HG03196 (cell line): ENCODE measurements around the gene FEZF1.

Experiments used
- ATAC-seq: cut with Tn5 transposase; IDR thresholded peaks from one replicate; pipeline ENCODE4 v1.9.1; 2021; ENCODE audit not compliant: unreplicated experiment

Gene FEZF1

DNA sequence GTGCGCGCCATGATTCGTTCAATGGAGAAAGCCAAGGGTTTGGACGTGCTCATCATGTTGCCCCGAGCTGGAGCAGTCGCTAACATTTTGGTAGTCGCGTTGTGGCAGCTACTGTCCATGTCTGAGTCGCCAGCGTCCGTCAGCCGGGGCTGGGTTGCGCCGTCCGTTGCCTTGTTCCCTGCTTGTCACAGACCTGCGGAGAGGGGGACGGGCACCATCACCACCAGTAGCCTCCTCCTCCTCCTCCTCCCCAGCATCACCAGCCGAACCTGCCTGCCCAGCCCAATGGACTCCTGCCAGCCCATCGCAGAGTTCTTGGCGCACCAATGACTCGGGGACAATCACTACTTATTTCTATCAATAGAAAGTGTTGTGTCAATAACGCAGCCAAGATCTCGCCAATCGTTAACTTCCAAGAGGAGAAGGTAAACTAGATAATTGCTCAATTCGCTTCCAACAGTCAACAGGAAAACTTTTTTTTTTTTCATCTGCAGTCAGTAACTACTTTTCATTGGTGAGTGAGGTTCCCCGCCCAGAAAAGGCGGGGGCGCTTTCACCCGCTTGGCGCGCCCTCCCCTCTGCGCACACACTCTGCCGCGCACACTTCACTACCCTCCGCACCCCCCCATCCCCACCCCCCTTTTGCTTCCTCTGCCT lies at the start of gene FEZF1:
Gene FEZF1, minus strand, starts transcription at position 432 of the 657 bp plus-strand sequence. Its CDS starts 313 bp downstream, at position 119.
- ATAC-seq = no peak

DNA sequence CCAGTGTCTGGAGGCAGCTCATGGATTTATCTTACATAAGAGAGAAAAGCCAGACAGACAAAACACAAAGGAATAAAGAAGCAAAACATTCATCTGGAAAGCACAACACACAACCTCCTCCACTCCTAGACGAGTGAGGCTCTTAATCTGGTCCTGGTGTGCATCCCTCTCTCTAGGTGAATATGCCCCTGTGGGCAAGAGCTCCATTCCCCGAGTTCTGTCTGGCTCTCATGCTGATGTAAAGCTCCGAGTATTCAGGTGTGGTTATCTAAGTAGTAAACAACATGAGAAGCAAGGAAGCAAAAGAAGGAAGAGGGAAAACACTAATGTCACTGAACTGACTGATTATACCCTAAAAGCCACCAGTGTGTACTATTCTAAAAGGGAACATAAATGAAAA lies 47.9 kb upstream of the FEZF1 start:
- ATAC-seq = no peak

DNA sequence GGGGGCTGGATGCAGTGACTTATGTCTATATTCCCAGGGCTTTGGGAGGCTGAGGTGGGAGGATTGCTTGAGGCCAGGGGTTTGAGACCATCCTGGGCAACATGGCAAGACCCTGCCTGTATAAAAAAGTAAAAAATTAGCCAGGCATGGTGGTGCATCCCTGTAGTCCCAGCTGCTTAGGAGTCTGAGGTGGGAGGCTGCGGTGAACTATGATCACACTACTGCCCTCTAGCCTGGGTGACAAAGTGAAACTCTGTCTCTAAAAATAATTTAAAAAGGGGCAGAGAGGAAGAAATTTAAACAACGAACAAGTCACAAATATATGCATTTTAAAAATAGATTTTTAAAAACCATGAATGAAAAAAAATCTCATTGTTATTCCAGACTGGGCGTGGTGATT lies 46.2 kb upstream of the FEZF1 start:
- no peak for ATAC-seq

DNA sequence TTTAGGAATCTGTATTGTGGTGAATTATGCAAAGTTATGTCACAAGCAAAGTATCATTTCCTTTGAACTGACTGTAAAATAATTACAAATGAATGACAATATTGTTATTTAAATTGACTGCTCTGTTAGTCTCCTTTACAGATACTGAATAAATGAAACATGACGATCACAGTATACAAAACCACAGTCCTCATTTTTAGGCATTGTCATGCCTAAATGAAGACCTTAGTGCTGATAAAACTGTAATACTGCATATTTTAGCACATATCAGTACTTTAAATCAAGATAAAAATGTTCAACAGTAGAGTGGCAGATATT lies 39.7 kb upstream of the FEZF1 start:
- no peak for ATAC-seq

DNA sequence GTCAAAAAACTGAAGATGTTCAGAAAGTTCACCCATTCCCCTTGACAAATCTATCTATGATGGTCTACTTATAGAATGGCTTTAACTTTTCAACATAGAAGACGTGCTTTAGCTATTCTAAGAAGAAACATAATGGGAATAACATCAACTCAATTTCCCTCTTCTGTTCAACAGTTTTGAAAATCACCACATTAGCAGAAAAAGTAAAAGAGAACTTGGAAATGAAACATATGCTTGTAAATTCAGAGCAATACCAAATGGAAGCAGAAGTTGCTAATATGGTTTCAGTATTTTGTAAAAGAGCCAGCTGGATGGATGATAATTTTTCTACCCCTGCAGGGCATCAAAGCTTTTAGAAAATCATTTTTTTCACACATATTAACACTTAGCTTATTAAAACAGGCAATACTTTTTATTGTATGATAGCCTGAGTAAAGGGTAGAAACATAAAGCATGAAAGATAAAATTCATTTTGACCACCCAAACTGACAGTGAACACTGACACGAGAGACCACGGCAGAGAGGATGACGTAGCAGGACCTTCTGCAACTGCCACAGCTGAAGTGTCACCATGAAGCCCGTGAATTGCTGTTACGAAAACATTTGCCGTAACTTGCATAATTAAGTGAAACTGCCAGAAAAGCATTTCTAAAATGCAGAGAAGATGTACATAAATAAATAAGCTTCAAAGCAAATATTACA lies 39.2 kb upstream of the FEZF1 start:
- ATAC-seq = no peak

DNA sequence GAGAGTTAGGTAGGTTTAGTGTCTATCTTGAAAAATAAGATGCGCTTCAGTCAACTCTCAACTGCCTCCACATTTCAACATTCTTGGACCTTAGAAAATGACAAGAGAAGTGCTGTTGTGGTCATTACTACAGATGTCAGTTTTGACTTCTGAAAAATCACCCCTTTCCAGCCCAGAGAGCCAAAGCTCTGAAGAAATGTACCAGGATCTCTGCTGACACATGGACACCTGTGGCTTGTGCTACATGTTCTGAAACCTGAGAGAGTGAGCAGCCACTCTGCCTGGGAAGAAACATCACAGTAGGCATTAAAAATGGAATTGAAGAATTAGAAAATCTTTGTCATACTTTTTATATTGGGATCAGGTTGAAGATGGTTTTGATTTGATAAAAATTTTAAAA lies 35.9 kb upstream of the FEZF1 start:
- ATAC-seq = no peak

DNA sequence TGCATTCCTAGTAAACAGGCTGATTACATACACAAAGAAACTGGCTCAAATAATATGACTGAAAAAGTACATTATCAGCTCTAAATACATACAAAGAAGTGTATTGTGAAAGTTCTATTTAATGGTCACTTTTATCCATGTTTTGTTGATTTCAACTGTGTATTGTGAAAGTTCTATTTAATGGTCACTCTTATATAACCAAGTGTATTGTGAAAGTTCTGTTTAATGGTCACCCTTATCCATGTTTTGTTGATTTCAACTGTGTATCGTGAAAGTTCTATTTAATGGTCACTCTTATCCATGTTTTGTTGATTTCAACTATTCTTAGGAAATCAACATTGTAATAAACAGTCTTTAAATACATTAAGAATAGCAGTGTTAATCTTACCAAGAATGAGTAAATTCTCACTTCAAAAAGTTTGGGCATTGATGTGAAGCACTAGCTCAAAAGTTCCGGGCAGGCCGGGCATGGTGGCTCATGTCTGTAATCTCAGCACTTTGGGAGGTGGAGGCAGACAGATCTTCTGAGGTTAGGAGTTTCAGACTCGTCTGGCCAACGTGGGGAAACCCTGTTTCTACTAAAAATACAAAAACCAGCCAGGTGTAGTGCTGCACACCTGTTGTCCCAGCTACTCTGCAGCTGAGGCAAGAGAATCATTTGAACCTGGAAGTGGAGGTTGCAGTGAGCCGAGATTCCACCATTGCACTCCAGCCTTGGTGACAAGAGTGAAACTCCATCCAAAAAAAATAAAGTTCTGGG lies 34.8 kb upstream of the FEZF1 start:
- no peak for ATAC-seq

DNA sequence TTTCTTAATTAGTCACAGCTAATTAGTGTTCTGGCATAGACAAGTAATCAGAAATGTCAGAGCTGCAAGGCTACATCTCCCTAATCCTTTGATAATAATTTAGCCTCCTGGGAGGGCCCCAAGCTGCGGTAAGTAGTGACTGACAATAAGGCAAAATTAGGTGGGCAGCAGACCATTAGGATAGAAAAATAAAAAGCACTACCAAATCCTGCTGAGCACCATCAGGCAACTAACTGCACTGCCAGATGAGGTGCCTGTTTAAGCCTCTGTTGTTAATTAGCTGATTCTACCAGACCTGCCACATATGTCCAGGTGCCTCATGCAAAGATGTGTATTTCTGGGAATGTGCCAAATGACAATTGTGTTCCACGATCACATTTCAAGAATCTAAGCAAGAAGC lies 32.5 kb upstream of the FEZF1 start:
- no peak for ATAC-seq

DNA sequence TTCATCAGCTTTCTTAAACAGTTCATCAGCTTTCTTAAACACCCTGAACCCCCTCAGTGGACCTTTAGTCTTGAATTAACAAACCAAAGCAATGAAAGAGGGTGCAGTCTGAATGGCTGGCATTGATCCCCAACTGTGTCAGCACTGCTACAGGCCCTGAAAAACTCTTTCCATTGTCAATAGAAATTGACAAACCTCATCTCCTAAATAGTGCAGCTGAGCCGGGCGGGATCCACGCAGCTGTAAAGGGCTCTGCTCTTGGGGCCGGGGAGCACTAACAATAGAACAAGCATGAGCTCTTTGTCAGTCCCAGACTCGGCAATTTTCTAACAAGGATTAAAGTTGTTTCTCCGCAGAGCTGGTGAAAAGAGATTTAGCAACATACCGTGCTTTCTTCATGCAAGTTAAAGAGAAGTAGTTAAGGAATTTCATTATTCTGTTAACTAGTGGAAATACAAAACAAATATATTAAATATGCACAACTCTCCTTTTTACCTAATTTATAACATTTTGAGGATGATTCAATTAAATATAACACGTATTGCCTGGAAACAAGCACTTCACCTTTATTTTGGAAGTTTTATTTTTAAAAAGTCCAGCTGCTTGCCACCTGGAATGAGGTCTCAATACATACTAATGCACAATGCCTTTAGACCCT lies 24.7 kb upstream of the FEZF1 start:
- no peak for ATAC-seq

DNA sequence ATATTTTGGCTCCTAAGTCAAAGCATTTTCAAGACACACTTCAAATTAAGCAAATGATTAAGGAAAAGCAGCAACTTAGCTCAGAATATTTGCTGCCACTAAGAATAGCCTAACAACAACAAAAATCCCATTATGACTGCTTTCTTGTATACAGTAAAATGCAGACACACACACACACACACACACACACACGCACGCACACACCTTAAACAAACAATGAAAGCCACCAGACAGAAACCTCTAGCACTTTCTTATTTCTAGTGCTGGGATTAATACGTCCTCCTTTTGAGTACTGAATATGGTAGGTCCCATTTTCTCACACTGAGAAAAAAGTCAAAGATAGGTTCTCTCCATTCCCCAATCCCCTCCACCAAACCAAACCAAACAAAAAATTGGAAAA lies 23.4 kb upstream of the FEZF1 start:
- ATAC-seq = no peak

DNA sequence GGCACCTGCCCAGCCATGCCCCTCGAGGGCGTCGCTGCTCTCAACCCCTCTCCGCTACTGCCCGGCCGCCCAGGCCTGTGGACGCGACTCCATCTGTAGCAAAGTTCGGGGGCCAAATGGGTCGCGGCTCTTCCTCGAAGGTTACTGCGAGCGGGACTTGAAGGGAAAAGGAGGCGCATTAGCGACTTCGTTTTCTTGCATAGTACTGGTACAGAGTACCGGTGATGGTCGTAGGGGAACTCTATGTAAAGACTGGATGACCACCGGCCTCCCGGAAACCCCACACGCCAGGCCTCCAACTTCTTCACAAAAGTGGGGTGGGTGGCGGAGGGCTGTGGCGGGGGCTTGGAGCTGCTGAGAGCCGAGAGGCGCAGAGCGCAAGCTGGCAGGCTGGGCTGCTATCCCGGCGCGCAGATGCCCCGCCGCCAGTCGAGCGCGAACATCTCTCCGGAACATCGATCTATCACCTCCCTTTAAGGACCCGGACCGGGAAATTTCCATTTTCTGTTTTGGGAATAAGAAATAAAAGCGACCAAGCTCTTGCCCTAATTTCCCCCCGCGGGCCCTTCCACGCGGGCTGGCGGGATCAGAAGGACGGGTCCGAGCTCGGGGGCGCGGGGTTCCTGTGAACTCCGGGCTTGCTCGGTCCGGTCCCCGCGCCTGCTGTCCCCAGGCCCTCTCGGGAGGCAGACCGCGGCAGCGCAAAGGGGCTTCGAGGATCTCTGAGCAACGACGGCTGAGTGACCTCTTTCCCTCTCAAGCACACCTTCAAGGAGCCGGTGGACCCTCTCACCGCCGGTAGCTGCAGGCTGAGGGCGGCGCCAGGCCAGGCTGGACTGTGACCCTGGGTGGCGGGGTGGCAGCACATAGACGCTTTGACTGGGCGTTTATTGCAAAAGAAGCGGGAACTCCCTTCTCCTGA lies 12.2 kb upstream of the FEZF1 start:
- no peak for ATAC-seq

DNA sequence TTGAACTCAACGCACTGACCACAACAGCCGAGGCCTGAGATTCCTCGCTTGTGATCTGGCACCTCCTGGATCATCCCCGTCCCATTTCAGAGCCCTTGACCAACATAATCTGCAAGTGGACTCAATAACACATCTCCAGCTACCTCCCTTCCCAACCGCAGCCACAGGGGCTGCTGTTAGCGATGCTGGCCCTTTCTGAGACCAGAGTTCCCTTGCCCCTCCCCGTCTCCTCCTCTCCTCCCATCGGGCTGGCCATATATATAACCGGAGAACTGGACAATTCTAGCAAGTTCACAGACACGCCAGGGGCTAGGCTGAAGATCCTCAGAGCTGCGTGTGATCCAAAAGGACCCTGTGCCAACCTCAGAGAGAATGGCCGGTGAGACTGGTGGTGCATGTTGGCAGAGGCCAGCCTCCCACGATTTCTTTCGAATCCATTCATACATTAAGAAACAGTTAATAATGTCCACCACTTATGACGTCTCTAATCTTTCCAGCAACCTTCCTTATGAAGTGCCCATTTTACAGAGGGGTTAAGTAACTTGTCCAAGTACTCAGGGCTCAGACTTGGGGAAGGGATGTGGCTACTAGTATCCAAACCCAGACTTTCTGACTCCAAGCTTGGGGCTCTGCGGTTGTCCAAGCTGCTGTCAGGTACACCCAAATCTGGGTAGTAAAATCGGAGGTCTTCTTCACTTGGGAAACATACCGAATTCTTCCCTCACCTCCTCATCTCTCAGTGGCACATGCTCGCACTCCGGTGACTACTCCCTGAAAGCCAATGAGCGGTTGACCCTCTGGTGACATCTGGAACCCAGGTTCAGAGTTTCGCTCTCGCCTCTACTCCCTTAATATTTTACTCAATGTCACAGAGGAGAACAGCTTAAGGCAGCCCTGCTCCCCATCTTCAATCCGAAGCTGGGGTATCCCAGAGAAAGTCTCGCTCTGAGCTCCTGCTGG lies 11.2 kb upstream of the FEZF1 start:
- ATAC-seq = no peak

DNA sequence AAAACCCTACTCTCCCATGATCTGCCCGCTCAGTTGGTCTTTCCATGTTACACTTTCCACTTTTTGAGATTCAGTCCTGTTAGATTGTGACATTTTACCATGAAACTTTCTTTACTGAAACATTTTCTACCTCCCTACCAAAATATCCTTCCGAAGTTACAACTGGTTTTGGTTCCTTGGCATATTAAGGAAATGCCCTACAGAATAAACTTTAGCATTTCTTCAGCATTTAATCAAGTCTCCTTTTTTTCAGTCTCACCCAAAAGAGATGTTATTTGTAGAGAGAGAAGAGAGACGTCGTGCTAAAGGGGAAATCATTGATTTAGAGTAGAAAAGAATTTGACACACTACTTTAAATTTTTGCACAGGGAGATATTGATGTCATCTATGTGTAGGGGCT lies 9.7 kb upstream of the FEZF1 start:
- ATAC-seq = no peak

DNA sequence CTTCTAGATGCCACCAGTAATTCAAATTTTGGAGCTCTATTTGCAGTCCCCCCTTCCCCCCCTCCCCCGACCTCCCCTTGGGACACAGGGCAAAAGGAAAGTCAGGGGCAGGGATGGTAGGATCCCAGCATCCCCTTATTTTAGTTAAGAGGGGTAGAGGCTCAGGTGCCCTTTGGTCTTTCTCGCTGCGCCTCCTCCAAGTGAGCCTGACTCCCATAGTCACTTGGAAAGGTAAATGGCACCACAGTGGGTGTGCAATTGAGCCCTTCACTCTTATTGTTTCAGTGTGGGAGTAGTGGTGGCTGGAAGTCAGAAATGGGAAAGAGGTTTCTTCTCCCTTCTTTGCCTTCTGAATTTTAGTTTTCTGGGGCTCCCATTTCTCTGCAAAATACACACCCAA lies 8.2 kb upstream of the FEZF1 start:
- ATAC-seq = no peak

DNA sequence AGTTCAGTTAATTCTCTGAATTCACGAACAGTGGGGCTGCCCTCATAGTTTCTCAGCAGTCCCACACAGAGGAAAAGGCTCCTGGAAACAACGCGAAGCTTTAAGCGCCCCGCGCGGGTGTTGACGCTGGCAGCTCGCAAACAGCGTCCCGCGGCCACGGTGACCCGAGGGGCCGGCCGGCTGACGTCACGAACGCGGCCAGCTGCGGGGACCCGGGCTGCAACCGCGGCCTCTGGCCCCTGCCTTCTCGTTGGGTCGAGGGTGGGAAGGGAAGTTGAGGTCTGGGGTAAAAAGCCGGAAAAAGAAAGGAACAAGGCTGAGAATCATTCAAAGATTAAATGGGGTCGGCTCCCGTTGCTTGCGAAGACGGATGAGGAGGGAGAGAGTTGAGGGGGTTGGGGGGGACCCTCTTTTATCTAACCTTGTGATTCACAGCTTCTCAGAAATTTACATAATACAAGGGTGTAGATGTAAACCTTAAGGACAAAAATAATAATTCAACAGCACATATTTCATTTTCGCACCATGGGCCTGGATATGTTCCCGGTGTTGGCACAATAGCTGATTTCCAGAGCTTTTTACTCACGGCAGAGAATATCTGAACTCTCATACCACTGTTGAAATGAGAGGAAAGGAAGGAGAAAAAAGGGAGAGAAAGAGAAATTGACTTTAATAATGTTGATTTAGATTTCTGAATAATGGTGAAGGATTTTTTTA lies 7.3 kb upstream of the FEZF1 start:
- no peak for ATAC-seq

DNA sequence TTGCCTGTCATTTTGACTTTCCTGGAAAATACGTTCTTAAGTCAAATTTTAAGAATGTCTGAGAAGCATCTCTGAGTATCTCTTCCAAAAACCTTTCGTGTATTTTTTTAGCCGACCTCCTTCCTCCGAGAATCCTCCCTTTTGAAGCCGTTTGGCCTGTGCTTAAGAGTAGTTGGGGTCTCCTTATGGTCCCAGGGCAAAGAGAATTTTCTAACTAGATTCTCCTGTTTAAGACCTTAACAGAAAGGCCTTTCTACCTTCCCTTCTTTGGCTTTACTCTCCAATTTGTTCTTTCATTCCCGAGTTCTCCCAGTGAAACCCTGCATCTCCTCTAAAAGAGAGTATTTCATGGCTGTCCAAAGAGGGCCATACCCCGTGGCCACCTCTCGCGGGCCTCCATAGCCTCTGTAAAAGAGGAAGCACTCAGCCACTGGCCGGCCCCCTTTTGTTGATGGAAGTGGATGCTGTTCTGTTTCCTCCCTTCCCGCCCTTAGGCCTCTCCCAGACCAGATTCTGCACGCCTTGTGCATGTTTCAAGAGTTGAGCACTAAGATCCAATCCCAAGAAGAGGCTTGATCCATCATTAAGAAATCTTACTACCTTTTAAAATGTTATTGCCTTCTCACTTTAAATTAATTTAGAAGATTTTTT lies 6.6 kb upstream of the FEZF1 start:
- ATAC-seq = no peak

DNA sequence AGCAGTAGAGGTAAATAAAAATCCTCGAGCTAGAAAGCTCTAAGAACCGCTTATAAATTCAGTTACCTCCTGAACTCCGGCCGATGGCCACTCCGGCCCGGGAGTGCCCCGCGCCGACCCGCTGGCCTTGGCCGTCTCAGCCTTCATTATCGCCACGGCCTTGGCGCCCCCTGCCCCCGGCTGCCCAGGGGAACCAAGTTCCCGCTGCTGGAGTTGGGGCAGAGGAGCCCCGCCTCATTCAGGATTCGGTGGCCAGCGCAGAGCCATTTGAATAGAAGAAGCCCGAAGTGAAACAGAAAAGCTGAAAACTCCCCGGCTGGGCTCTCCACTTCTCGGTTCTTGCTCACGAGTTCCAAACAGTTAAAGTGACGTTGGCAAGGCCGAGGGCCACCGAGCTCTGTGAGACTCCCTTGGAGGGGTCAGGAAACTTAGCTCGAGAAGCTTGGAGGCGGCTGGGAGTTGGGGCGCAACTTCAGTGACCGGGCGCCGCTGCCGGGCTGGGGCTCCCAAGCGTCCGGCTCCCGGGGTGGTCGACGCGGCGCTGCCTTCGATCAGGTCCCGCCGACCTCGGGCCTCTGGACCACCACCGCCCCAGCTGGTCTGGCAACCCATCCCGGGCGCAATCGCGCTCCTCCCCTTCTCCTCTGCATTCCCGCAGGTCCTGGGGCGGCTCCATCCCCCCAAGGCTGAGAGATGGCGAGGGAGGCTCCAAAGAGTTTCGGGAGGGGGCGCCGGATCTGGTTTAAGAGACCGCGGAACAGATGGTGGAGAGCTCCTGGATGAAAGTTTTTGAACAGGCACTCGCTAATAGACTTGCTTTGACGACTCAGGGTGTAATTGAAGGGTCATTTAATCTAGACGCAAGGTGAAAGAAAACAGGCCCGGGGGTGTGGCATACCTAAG lies 5.8 kb upstream of the FEZF1 start:
- ATAC-seq = no peak
